Ramos (cell line): ENCODE measurements around the gene CD1D.

Experiments
- in situ Hi-C: fragments of 300-500 bp; cut with MboI; formaldehyde crosslinking; loops from one replicate; pipeline ENCODE4 v1.14.3; 2022; ENCODE audit warnings: low sequenced_read_pairs; ENCODE audit not compliant: unreplicated experiment

Gene CD1D

GRCh38 chr1:158175915-158176314 lies 4.8 kb upstream of the CD1D start:
- in situ Hi-C loops = loop anchor here (25.0 kb wide), 1 partner anchor 886 kb away; no protein-coding TSS in a partner anchor

GRCh38 chr1:158176399-158176798 lies 4.3 kb upstream of the CD1D start:
- in situ Hi-C loops = loop anchor here (25.0 kb wide), 1 partner anchor 886 kb away; no protein-coding TSS in a partner anchor

GRCh38 chr1:158176849-158177699 lies 3.6 kb upstream of the CD1D start:
- in situ Hi-C loops = loop anchor here (25.0 kb wide), 1 partner anchor 885 kb away; no protein-coding TSS in a partner anchor

GRCh38 chr1:158177700-158178450 lies 2.8 kb upstream of the CD1D start:
- in situ Hi-C loops = loop anchor here (25.0 kb wide), 1 partner anchor 884 kb away; no protein-coding TSS in a partner anchor

GRCh38 chr1:158179301-158180041 lies 1.2 kb upstream of the CD1D start:
- in situ Hi-C loops = loop anchor here (25.0 kb wide), 1 partner anchor 883 kb away; no protein-coding TSS in a partner anchor

GRCh38 chr1:158181577-158181922 lies 855 bp downstream of the CD1D start:
- in situ Hi-C loops = loop anchor here (25.0 kb wide), 1 partner anchor 881 kb away; no protein-coding TSS in a partner anchor

GRCh38 chr1:158185770-158186169 lies 5.1 kb downstream of the CD1D start:
- in situ Hi-C loops = loop anchor here (25.0 kb wide), 1 partner anchor 877 kb away; no protein-coding TSS in a partner anchor

GRCh38 chr1:158186180-158186579 lies 5.5 kb downstream of the CD1D start:
- in situ Hi-C loops = loop anchor here (25.0 kb wide), 1 partner anchor 876 kb away; no protein-coding TSS in a partner anchor

- in situ Hi-C loops = loop anchor here (25.0 kb wide), 1 partner anchor 874 kb away; no protein-coding TSS in a partner anchor
Observed at GRCh38 chr1:158188611-158189010, 7.9 kb downstream of the CD1D start.

GRCh38 chr1:158189624-158190023 lies 8.9 kb downstream of the CD1D start:
- in situ Hi-C loops = loop anchor here (25.0 kb wide), 1 partner anchor 873 kb away; no protein-coding TSS in a partner anchor

GRCh38 chr1:158191299-158191698 lies 10.6 kb downstream of the CD1D start:
- in situ Hi-C loops = loop anchor here (25.0 kb wide), 1 partner anchor 871 kb away; no protein-coding TSS in a partner anchor

GRCh38 chr1:158196461-158196860 lies 15.8 kb downstream of the CD1D start:
- in situ Hi-C loops = loop anchor here (25.0 kb wide), 1 partner anchor 866 kb away; no protein-coding TSS in a partner anchor

GRCh38 chr1:158199849-158200248 lies 19.2 kb downstream of the CD1D start:
- in situ Hi-C loops = loop anchor here (10.0 to 25.0 kb wide), 2 partner anchors 135 to 862 kb away; partner anchors contain the start of gene CD1B

GRCh38 chr1:158200527-158200926 lies 19.8 kb downstream of the CD1D start:
- in situ Hi-C loops = loop anchor here (10.0 kb wide), 1 partner anchor 134 kb away; the partner anchor contains the start of gene CD1B

GRCh38 chr1:158203693-158204457 lies 23.2 kb downstream of the CD1D start:
- in situ Hi-C loops = loop anchor here (10.0 kb wide), 1 partner anchor 131 kb away; the partner anchor contains the start of gene CD1B

GRCh38 chr1:158204458-158204827 lies 23.7 kb downstream of the CD1D start:
- in situ Hi-C loops = loop anchor here (10.0 kb wide), 1 partner anchor 130 kb away; the partner anchor contains the start of gene CD1B

- in situ Hi-C loops = loop anchor here (10.0 kb wide), 1 partner anchor 126 kb away; the partner anchor contains the start of gene CD1B
Observed at GRCh38 chr1:158208586-158209116, 28.0 kb downstream of the CD1D start.

- in situ Hi-C loops = no loop called here
Observed at GRCh38 chr1:158212320-158212719, 31.6 kb downstream of the CD1D start.
